Skin of body (tissue), 2 donors: ENCODE measurements around the gene NIM1K. TPM values are rescaled to one million over a fixed set of nuclear protein-coding genes. Genes with fewer than 3 reads are reported as not detected.
"Not testable (repeated sequence)": the region's sequence is repeated elsewhere in the genome, so short reads cannot be mapped to it uniquely, and the experiment has no call there.

Source experiments
- DNase-seq: peaks from one replicate; lab custom pipeline; 2025; lab: John Stamatoyannopoulos, UW
- total RNA-seq: library from RNA; depleted of rRNA; stranded (reverse); fragments of >200 nt; gene quantifications from one replicate; pipeline ENCODE4 v1.2.3, GENCODE V29; 2014

The NIM1K gene
- total RNA-seq, 1 donor from 2014 or later = 0.10 TPM

- DNase-seq = no peak
Observed at GRCh38 chr5:43230707-43231106, 38.7 kb downstream of the NIM1K start.

- DNase-seq = no peak
Observed at GRCh38 chr5:43231977-43232376, 40.0 kb downstream of the NIM1K start.

GRCh38 chr5:43232943-43233833, 41.2 kb downstream of the NIM1K start:
- no peak for DNase-seq

GRCh38 chr5:43233946-43234345, 41.9 kb downstream of the NIM1K start:
- no peak for DNase-seq

GRCh38 chr5:43236653-43237355, 44.8 kb downstream of the NIM1K start:
- DNase-seq = no peak

- no peak for DNase-seq
Observed at GRCh38 chr5:43242196-43242595, 50.2 kb downstream of the NIM1K start.

GRCh38 chr5:43243270-43243669, 51.2 kb downstream of the NIM1K start:
- DNase-seq = no peak

GRCh38 chr5:43244823-43245565, 53.0 kb downstream of the NIM1K start:
- DNase-seq = no peak

- DNase-seq = no peak
Observed at GRCh38 chr5:43245724-43246385, 53.8 kb downstream of the NIM1K start.

GRCh38 chr5:43251754-43252153, 59.7 kb downstream of the NIM1K start:
- DNase-seq = no peak

GRCh38 chr5:43255704-43256103, 63.7 kb downstream of the NIM1K start:
- no peak for DNase-seq

- no peak for DNase-seq
Observed at GRCh38 chr5:43256261-43256966, 64.4 kb downstream of the NIM1K start.

- no peak for DNase-seq
Observed at GRCh38 chr5:43258116-43258515, 66.1 kb downstream of the NIM1K start.

- not testable (repeated sequence) for DNase-seq
Observed at GRCh38 chr5:43262269-43262668, 70.2 kb downstream of the NIM1K start.

GRCh38 chr5:43268188-43268820, 76.3 kb downstream of the NIM1K start:
- no peak for DNase-seq

- no peak for DNase-seq
Observed at GRCh38 chr5:43270645-43271044, 78.6 kb downstream of the NIM1K start.

- DNase-seq = no peak
Observed at GRCh38 chr5:43273552-43273951, 81.5 kb downstream of the NIM1K start.

GRCh38 chr5:43274435-43275114, 82.5 kb downstream of the NIM1K start:
- DNase-seq = no peak

- DNase-seq = no peak
Observed at GRCh38 chr5:43275391-43275790, 83.4 kb downstream of the NIM1K start.
